NCI-H446 treated with DMSO at 0.1 percent for 48 hours (cell line): Measurements from ENCODE around the gene CAPN9.
A peak's percentile ranks its signal among the peaks of the same experiment; 100 is the strongest.
"Not testable (repeated sequence)": the region's sequence is repeated elsewhere in the genome, so short reads cannot be mapped to it uniquely, and the experiment has no call there.

Experiments
- DNase-seq: peaks from one replicate; lab custom pipeline; 2025; lab: John Stamatoyannopoulos, UW

CAPN9 gene

DNA sequence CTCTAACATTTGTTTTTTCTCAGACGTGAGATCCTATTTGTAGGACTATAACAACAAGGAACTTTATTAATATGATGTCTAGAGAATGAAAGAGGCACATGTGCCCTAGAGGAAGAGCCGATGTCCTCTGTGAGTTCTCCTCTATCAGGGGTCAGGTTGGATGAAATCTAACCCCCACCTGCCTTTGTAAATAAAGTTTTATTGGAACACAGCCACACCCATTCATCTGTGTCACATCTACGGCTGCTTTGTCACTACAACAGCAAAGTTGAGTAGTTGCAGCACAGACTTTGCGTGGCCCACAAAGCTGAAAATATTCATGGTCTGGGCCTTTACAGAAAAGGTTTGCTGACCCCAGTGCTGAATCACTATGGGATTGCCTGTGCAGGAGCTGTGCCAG, 571 bp upstream of the CAPN9 start:
- no peak for DNase-seq

- DNase-seq: no peak
Observed at GRCh38 chr1:230747890-230748800, 957 bp downstream of the CAPN9 start.

DNA sequence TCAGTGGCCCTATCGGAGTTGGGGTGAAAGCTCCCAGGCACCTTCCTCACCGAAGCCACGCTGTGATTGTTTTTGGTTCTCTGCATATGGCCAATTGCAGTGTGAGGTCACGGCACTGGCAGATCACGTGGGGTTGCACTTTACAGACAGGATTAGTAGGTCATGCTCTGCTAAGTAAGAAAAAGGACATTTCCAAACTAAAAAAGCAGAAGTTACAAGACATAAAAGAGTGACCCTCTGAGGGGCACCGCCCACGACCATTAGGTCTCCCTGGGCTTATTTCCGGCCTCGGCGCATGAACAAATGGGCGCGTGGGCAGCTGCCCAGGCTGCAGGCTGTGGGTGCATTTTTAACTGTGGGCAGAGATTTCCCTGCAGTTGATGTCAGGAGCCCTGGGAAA, 2.0 kb downstream of the CAPN9 start:
- no peak for DNase-seq

GRCh38 chr1:230749635-230750034, 2.4 kb downstream of the CAPN9 start:
- no peak for DNase-seq

DNA sequence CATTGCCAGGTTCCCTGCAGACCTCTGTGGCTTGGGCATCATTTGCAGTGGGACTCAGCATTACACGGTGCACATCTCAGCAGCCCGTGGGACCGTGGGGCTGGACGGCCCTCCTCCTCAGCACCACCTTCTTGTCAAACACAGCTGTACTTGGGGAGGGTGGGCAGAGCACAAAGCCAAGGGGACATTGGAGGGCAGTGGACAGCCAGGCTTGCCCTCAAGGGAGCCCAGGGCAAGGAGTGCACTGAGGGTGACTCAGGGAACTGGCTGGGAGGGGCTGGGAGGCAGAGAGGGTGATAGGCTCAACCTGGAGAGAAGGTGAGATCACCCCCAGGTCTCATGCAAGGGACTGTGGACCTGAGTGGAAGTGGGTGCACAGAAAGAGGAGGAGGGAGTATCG, 3.4 kb downstream of the CAPN9 start:
- DNase-seq: no peak

GRCh38 chr1:230750986-230751625, 3.9 kb downstream of the CAPN9 start:
- DNase-seq: no peak

DNA sequence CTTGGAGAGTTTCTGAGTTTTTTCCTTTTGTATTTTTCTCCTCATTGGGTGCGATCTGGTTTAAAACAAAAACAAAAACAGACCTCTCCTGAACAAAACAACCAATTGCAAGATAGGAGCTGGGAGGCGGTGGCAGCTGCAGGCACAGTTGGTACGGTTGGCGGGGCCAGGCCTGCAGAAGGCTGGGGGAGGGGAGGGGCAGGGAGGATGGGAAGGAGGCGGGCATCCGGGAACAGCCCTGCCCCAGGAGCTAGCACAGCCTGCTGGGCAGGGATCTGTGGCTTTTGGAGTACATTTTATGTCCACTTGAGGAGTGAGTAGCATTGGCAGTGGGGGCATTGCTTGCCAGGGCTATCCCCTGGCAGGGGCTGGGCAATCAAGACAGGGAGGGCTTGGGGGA, 5.2 kb downstream of the CAPN9 start:
- peak; percentile 45 for DNase-seq

DNA sequence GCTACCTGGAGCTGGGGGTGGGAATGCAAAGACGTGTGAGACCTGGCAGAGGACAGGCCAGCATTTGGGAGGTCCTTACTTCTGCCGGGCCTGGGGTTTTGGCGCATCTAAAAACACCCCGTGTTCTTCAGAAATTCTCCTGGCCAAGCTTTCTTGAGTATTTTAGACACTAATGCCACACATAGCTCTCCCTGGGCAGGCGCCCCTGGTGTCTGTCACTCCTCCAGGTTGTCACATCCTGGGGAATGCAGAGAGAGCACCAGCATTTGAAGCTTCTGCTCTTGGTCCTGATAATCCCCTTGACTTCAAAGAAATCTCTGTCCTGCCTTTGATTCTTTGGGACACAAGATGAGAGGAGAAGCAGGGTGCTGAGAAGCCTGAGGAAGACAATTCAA, 6.0 kb downstream of the CAPN9 start:
- DNase-seq: no peak

DNA sequence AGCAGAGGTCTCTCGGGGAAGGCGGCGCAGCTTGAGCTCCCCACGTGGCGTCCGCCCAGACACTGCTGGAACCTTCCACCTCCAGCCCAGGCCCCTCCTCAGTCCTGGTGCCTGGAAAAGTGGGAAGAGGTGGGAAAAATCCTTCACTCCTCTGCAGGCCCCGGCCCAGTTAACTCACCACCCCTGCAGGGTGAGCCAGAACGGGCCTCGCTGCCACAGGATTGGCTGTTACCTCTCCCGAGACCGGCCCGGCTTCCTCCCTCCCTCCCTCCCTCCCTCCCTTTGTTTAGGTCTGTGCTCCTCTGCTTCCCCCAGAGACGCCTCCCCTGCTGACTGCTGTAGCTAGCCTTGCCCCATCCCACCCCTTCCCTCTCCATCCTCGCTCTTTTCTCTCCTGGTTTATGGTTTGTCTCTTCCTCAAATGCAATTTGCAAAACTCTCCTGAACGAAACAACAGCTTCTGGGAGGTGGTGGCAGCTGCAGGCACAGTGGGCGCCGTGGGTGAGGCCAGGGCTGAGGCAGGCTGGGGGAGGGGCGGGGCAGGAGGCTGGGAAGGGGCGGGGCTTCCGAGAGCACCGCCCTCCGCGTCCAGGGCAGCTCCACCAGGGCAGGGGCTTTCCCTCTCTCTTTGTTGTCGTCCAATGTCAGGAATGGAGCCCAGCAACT, 6.5 kb downstream of the CAPN9 start:
- DNase-seq: no peak

- no peak for DNase-seq
Observed at GRCh38 chr1:230754796-230755195, 7.6 kb downstream of the CAPN9 start.

GRCh38 chr1:230757856-230758708, 10.9 kb downstream of the CAPN9 start:
- no peak for DNase-seq

GRCh38 chr1:230758709-230759368, 11.7 kb downstream of the CAPN9 start:
- DNase-seq: peak; percentile 77

- peak; percentile 39 for DNase-seq
Observed at GRCh38 chr1:230759369-230760065, 12.3 kb downstream of the CAPN9 start.

DNA sequence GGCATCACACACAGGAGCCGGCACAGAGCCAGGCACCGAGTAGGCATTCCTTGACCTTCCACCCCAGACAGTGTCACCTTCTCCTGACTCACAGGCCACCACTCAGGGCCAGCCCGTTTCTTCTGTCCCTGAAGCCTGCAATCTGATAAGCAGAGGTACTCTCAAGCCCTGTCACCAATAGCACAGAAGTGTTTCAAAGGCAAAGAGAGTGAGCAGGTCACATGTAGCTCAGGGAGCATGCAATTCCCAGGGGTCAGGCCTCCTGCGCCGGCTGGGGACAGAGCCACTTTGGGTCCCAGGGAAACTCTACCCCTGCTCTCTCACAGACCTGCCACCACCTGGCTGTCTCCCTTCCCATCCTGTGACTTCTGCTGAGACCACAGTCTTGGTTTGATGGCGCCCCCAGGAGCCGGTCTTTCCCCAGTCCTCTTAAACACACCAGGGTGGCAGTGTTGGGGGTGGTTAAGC, 13.2 kb downstream of the CAPN9 start:
- no peak for DNase-seq

DNA sequence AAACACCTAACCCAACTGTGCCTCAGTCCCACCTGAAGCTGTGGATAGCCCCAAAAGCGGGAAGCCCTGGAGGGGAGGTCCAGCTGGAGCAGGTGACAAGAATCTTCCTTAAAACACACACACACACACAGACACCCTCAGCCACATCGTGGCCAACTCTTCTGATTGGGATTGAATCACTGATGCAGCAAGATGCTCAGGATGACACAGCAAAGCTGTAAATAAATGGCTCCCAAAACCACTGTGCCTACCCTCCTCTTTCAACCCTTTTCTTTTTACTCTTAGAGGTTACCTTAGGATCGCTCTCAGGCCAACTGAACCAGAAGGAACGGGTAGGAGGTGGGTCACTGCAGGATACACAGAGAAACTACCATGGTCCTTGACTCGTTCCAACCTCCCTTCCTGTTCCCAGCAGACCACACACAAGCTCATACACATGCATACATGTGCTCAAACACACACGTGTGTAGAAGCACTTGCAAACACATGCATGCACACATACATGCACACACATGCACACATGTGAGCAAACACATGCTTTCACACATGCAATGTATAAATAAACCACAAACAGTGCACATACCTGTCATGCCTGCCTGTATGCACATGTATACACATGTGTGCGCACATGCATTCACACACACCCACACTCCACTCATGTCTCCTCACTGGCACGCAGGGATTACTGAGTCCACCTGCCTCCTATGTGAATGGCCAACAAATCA, 14.4 kb downstream of the CAPN9 start:
- no peak for DNase-seq

DNA sequence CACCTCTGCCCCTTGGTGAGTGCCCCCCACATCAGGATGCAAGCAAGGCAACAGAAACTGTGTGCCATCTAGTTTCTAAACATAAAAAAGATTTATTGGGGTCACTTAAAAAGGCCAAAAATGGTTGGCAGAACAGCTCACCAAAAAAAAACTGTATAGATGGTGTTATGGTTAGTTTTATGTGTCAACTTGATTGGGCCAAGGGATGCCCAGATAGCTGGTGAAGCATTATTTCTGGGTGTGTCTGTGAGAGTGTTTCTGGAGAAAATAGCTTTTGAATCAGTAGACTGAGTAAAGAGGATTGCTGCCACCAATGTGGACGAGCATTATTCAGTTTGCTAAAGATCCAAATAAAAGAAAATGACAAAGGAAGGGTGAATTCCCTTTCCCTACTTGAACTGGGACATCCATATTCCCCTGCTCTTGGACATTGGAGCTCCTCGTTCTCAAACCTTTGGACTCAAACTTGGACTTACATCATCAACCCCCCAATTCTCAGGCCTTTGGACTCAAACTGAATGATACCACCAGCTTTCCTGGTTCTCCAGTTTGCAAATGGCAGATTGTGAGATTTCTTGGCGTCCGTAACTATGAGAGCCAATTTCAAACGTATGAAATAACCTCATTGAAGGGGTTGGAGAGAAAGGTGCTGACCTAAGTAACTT, 16.9 kb downstream of the CAPN9 start:
- no peak for DNase-seq

- no peak for DNase-seq
Observed at GRCh38 chr1:230766318-230766717, 19.1 kb downstream of the CAPN9 start.

- DNase-seq: not testable (repeated sequence)
Observed at GRCh38 chr1:230767859-230768612, 20.8 kb downstream of the CAPN9 start.
